Stimulated activated naive CD8-positive, alpha-beta T cell treated with anti-CD3 and anti-CD28 coated beads, Interleukin-15, Interleukin-2, amounts not matched to agents 100 U/mL and 50 U/mL, for 24 hours (primary cell): ENCODE data around the gene UTP11.

Source experiments
- ATAC-seq: fragments of 150-1000 bp; cut with Tn5 transposase; one replicate; pipeline ENCODE4 v1.10.0; 2021
- DNase-seq: peaks from one replicate; pipeline ENCODE4 v3.0.0; 2021

UTP11 gene

GRCh38 chr1:38003261-38004250 lies 9.0 kb upstream of the UTP11 start:
- ATAC-seq, result no peak
- no peak for DNase-seq

GRCh38 chr1:38004284-38005108 lies 8.0 kb upstream of the UTP11 start:
- ATAC-seq (peak; percentile 33), DNase-seq (peak; percentile 38)

- ATAC-seq (peak; percentile 5), DNase-seq (peak; percentile 70)
Observed at GRCh38 chr1:38005195-38006007, 7.1 kb upstream of the UTP11 start, which contains the start of gene FHL3. FHL3 (minus strand) TSS chr1:38005514; CDS start chr1:37999412, 6,102 bp downstream.

- no peak for ATAC-seq
- DNase-seq, result no peak
Observed at GRCh38 chr1:38006008-38006828, 6.3 kb upstream of the UTP11 start.

GRCh38 chr1:38009088-38009840 lies 3.3 kb upstream of the UTP11 start:
- peak; percentile 65 for DNase-seq
- peak; percentile 81 for ATAC-seq

- DNase-seq (no peak), ATAC-seq (no peak)
Observed at GRCh38 chr1:38009841-38010180, 2.7 kb upstream of the UTP11 start.

GRCh38 chr1:38013227-38013622 lies 691 bp downstream of the UTP11 start:
- ATAC-seq (no peak), DNase-seq (no peak)

- DNase-seq, result no peak
- ATAC-seq, result no peak
Observed at GRCh38 chr1:38014171-38014570, 1.6 kb downstream of the UTP11 start.

- no peak for ATAC-seq
Observed at GRCh38 chr1:38014724-38015424, 2.3 kb downstream of the UTP11 start.

GRCh38 chr1:38015978-38016725 lies 3.6 kb downstream of the UTP11 start:
- DNase-seq (no peak), ATAC-seq (no peak)

More at GRCh38 chr1:38014724-38015424, 2.3 kb downstream of the UTP11 start:
- no peak for DNase-seq

GRCh38 chr1:38018864-38019343 lies 6.4 kb downstream of the UTP11 start:
- DNase-seq, result no peak

GRCh38 chr1:38020396-38020795 lies 7.9 kb downstream of the UTP11 start:
- DNase-seq (no peak), ATAC-seq (no peak)

More at GRCh38 chr1:38018864-38019343, 6.4 kb downstream of the UTP11 start:
- peak; percentile 65 for ATAC-seq

- no peak for DNase-seq
Observed at GRCh38 chr1:38021969-38022368, 9.4 kb downstream of the UTP11 start.

GRCh38 chr1:38022810-38023209 lies 10.3 kb downstream of the UTP11 start:
- DNase-seq (no peak), ATAC-seq (no peak)

More at GRCh38 chr1:38021969-38022368, 9.4 kb downstream of the UTP11 start:
- no peak for ATAC-seq

- no peak for ATAC-seq
- DNase-seq, result no peak
Observed at GRCh38 chr1:38025233-38025632, 12.7 kb downstream of the UTP11 start.

GRCh38 chr1:38025664-38026063 lies 13.1 kb downstream of the UTP11 start:
- no peak for DNase-seq
- no peak for ATAC-seq

- DNase-seq (peak; percentile 65), ATAC-seq (no peak)
Observed at GRCh38 chr1:38026592-38027200, 14.2 kb downstream of the UTP11 start.
